HG02588 (cell line): Measurements from ENCODE around the gene GATA6.
"Not testable (repeated sequence)": the region's sequence is repeated elsewhere in the genome, so short reads cannot be mapped to it uniquely, and the experiment has no call there.

Experiments used
- ATAC-seq: cut with Tn5 transposase; IDR thresholded peaks from one replicate; pipeline ENCODE4 v1.9.1; 2021; ENCODE audit warnings: mild to moderate bottlenecking, moderate library complexity; ENCODE audit not compliant: unreplicated experiment

GATA6 gene

DNA sequence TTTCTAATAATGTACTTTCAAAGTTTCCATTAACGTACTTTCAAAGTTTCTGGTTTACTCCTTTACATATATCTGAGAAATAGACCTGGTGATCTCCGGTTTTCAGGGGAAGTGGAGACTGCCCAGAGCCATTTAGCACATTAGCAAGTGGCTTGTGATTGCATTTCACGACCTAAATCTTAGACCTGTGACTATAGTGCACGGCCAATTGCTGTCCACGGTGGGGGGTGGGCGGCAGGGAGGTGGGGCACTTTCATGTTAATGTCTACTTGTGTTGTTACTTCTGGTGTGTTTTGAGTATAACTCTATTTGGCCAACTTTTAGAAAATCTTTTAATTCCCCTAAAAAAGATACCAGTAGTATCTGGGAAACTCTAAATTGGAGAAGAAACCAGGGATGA is 11.3 kb downstream of the GATA6 start:
- no peak for ATAC-seq

DNA sequence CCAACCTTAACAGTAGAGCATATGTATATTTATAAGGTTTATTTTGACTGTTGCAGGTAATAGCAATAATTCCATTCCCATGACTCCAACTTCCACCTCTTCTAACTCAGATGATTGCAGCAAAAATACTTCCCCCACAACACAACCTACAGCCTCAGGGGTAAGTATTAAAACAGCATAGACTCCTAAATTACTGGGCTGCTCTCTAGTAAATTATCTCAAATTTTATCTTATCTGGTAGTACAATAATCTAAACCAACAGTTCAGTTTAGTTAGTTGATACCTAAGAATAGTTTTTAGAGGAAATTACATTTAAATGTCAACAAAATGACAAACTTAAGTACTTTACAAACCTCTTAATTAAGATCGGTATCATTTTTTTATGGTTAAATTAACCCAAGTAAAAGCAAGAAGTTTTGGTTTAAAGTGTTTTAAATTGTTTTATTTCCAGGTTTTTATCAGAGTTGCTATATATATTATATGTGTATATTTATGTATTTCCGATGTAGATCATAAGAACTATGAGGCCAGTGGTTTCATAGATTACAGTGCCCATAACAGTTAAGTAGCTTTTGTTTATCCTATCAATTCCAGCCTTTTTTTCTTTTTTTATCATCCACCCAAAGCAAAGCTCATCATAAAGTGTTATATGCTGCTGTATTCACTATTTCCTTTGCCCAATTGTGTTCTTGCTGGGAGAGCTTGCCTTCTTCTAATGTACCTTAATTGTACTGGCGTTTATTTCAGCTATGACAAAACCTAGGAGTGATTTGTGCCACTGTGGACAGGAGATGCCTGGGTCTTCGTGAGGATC is 13.7 kb downstream of the GATA6 start:
- ATAC-seq = no peak

DNA sequence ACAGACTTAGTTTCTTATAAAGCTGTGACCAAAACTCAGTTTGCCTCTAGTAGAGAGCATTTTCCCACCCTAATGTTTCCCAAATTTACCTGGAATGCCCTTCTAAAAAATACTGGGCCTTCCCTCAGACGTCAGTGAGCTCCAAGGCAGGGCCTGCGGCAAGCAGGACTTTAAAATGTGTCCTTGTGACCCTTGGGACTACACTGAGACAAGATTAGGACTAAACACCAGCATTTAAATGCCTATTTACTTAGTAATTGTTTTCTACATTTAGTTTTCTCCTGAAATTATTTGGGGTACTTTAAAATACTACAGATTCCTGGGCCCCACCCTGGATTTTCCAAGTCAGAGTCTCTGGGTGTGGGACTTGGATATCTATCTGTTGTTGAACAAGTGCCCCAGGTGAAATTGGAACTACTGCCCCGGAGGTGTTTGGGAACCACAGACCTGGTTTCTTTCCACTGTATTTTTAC is 14.3 kb downstream of the GATA6 start:
- ATAC-seq = no peak

DNA sequence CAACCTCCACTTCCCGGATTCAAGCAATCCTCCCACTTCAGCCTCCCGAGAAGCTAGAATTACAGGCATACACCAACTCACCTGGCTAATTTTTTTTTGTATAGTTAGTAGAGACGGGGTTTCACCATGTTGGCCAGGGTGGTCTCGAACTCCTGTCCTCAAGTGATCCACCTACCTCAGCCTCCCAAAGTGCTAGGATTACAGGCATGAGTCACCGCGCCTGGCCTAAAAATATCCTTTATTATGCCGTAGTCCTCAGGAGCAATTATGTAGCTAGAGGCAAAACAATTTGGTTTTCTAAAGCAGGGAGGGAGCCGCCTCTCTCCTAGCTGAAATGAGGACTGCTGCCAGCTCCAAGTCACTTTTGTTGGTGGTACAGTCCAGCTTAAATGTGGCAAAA is 15.2 kb downstream of the GATA6 start:
- not testable (repeated sequence) for ATAC-seq

DNA sequence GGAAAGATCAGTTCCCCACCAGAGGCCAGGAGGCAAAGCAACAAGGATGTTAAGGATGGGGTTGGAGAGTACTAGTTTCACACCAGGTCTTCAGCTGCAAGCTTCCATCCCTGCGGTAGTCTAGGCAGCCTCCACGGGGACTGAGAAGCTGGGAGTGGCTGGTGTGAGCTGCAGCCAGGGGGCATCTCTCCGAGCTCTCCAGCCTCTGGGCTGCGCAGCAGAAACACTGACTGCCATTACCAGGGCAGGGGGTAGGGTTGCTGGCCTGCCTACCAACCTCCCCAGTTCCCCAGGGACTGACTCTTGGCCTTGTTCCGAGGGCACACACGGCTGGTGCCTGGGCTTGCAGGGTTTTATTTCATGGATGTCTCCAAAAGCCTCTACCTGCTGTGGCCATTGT is 15.9 kb downstream of the GATA6 start:
- ATAC-seq = no peak

DNA sequence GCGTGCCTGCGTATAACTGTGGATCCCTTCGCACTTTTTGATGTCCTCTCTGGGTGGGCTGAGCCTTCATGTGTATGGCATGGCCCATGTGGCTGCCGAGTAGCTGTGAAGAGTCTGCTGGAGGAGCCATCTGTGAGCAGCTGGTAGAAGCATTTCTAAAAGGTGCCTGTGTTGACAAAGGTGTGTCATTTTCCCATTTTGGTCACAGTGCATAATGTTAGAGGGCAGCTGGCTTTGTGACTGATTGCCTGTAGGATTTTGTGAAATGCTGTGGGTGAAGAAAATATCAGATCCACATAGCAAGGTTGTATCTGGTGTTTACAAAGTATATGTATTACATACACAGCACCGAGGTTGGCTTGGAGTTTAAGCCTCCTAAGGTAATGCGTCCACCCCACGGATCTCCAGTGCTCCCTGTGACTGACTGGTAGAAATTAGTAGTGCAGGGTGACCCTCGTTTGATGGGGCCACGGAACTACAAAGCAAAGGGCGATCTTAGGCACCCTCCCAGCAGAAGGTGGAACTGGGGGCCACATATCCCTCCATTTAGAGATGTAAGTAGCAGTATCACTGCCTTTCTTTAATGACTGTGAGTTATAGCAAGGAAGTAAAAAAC is 16.5 kb downstream of the GATA6 start:
- no peak for ATAC-seq

DNA sequence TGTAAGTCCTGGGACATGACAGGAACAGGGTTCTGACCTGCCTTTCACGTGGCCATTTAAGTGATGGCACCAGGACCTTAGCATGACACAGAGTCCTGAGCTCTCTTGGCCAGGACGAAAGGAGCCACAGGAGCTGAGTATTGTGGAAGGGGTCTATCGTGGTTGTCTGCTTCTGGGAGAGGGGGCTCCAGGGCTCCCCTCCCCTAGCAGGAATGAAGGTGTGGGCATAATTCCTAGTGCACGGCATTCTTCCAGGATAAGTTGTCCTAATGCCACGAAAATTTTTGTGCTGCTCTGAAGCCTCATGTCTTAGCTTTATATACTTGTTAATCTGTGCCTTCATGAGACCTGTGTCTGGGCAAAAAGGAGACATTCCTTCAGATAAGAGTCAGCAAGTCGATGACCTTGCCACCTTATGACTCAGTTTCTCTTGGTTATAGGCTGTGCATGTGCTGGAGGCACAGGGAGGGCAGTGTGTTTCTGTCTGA is 17.1 kb downstream of the GATA6 start:
- ATAC-seq = no peak

DNA sequence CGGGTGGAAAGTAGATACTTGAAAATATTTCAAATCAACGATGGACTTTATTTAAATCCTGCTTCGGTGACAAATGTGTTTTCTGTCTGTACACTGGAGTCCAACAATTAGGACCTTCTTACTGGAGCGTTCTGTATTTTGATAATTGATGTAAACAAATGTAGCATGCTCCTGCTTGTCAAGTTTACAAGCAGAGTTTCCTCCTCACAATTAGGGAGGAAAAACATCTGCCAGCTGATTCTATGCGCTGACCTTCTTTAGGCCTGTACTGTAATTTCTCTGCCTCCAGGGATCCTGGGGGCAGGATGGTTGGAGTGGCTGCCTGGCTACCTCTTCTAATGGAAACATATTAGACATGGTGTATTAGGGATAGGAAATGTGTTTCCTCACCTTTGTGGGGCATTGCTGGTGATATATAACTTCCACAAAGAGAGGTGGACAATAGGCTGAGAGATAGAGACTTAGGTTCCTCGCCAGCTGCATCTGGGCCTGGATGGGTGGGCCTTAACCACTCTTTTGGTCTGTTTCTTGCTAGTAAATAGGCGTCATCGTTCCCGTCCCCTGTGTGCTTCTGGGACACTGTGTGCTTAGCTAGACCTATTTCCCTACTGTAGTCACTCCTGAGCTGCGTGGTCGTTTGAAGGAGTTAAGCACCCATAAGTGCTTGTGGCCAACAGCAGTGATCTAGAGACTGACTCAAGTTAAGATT is 19.3 kb downstream of the GATA6 start:
- no peak for ATAC-seq

DNA sequence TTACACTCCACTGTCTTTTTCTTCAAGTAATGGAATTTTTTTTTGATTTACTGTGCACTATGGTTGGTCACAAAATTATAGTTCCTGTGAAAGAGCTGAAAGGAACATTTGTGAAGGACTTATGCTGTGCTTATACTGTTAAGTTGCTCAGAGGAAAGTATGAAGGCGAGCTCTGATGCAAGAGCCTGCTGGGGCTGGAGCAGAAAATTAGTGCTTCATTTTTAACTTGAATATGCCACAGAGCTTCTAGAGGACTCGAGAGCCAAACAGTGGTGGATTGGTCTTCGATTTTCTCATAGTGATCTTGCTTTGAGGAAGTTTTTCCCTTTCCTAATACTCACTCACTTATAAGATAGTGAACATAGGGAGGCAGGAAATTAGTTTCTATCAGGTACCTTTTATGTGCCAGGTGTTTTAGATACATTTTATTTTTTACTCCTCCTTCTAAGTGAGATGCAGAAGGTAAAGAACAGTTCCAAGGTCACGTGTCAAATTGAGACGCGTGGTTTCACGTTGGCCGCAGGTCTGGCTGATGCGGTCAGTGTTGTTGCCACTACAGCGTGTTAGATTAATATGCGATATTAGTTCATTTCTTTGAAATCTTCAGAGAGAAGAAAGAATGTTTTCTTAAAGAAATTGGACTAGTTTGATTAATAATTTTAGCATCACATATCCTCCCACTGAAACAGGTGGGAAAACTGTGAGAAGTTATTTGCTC is 20.2 kb downstream of the GATA6 start:
- ATAC-seq = no peak

DNA sequence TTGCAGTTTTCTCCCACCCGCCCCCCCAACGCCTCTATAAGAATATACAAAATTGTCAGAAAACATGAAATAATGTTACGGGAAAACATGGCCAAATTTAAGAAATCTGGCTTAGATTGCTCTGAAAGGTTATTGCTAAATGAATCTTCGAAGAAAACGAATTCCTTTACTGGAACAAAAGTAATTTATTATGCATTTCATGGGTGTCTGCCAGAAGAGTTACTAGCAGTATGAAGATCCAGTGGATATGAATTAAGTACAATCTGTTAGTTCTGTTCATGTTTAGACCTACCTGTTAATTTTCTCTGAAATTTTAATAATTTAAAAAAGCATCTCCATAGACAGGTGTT is 21.9 kb downstream of the GATA6 start:
- no peak for ATAC-seq

DNA sequence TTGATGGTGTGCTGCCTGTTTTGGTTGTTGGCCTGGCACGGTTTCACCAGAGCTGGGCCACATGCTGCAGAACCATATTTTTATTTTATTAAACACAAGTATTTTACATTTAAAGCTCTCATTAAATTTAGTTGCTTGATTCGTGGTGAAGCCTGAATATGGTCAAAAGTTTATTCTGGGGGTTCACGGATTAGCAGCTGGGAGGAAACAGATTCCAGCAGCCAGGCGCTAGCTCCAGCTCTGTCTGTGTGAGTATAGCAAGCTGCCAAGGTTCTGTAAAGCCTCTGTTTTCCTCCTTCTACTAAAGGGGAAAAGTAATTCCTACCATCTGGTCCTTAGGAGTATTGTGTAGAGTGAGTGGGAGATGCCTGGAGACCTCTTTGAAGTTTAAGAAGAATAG is 22.5 kb downstream of the GATA6 start:
- ATAC-seq = no peak

DNA sequence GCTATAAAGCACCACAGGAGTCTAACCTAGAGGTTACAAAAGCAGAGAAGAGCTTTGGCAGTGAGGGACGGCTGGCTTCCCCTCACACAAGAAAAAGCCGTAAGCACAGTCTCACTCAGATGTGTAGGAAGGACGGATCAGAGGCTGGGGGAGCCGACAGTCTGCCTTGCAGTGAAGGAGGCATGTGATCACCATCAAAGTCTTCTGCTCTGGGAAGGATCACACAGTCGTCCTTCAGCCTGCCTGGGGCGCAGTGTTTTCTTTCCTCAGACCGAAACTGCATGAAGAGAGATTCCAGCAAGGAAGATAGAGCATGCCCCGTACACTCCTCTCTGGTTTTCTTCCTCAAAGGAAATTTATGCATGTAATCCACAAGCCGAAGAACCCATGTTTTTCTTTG is 24.1 kb downstream of the GATA6 start:
- no peak for ATAC-seq

DNA sequence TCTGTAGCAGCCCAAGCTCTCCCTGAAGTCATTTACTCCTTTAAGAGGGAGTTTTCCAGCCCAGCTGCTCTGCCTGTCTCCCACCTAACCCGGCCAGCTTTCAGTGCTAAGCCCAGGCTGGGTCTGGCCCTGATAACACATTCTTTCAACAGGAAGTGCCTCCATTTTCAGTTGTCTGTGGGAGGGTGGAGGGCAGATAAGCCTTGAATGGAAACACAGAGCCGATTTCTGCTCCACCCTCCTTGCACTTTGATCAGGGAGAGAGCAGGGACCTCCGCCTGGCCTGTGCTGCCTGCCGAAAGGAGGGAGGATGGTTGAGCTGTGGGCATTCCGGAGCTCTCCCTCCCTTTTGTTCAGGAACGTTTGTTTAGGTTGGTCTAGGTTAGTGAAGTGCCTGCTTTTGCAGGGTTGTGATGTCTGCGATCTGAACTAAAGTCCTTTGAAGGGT is 24.8 kb downstream of the GATA6 start:
- ATAC-seq = no peak

DNA sequence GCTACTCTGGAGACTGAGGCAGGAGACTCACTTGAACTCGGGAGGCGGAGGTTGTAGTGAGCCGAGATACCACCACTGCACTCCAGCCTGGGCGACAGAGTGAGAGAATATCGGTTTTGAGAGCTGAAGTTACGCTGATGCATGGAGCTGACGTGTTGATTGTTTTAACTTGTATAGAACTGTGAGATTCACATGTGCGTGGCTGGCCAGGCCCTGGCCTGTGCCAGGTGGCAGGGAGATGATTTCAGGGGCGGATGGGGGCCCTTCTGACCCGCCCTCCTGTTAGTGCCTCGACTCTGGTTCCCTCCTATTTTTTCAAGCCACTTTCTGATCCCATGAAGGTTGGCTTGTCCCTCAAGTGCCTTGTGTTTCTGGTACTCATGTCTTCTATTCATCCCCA is 25.7 kb downstream of the GATA6 start:
- no peak for ATAC-seq

DNA sequence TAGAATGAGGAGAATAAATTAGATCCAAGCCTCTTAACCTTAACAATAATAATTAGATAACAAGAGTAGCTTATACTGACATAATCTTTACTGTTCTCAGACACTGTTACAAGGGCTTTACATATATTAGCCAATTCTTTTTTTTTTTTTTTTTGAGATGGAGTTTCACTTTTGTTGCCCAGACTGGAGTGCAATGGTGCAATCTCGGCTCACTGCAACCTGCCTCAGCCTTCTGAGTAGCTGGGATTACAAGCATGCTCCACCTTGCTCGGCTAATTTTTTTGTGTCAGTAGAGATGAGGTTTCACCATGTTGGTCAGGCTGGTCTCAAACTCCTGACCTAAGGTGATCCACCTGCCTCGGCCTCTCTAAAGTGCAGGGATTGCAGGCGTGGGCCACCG is 27.6 kb downstream of the GATA6 start:
- not testable (repeated sequence) for ATAC-seq

DNA sequence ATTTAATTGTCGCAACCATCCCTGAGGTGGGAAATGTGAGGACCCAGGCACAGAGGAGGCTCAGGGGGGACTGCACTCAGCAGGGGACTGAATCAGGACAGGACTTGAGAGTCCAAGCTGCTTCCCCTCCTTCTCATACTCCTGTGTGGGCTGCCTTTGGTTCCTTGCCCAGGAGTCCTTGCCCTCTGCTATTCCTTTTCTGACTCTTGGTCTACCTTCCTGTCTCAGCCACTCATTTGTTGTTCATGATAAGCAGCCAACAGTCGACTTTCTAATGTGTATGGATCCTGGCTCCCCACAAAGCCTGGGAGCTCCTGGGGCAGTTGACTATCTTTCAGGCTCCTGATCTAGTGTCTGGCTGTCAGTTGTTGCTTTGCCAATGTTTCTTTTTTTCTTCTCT is 28.3 kb downstream of the GATA6 start:
- ATAC-seq = no peak

DNA sequence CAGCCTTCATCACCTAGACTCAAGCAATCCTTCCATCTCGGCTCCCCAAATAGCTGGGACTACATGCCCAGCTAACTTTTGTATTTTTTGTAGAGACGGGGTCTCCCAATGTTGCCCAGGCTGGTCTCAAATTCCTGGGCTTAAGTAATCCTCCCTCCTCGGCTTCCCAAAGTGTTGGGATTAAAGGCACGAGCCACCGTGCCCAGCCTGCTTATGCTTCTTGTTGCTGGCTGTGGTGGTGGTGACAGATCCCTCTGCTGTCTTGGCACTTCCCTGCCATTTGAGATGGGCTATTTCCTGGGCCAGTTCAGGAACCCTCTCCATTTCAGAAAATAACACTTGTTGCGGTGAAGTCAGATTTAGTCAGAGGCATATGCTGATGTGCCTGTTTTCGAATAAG is 28.8 kb downstream of the GATA6 start:
- no peak for ATAC-seq

DNA sequence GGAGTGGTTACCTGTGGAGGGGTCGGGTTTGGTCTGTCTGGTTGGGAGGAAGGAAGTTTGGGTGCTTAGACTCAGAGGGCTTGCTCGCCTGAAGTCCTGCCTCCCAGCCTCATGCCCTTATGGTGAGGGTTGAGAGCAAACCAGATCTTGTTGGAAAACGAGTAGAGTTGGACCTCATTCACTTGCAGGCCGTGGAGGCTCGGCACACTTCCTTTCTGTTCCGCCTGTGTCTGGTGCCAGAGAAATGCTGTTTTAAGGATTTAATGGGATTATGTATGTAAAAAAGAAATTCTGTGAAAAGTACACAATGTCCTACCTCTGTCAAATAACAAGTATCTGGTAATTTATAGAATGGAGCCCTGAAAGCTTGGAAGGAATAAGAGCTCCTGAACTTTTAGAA is 29.6 kb downstream of the GATA6 start:
- ATAC-seq = no peak

DNA sequence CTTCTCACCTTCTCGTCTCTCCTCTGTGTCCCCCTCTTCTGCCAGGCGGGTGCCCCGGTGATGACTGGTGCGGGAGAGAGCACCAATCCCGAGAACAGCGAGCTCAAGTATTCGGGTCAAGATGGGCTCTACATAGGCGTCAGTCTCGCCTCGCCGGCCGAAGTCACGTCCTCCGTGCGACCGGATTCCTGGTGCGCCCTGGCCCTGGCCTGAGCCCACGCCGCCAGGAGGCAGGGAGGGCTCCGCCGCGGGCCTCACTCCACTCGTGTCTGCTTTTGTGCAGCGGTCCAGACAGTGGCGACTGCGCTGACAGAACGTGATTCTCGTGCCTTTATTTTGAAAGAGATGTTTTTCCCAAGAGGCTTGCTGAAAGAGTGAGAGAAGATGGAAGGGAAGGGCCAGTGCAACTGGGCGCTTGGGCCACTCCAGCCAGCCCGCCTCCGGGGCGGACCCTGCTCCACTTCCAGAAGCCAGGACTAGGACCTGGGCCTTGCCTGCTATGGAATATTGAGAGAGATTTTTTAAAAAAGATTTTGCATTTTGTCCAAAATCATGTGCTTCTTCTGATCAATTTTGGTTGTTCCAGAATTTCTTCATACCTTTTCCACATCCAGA is 31.3 kb downstream of the GATA6 start:
- ATAC-seq = no peak

DNA sequence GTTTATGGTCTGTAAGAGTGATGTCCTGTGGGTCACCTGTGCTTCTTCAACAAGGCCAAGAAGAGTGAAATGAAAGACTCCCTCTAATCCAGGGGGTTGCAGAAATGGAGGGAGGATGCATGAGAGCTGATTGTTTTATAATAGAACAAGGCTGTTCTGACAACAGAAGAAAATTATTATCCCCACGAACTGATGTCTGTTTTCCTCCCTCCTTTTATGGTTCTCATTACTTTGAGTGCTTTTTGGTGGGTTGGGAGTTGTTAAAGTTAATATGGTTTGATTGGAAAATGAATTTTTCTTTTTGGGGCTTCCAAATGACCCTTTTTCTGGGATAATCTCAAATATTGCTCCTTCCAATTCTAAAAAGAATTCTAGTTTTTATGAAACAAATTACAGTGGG is 33.6 kb downstream of the GATA6 start:
- no peak for ATAC-seq
